ENCODE results near the gene BRD4.

DNA sequence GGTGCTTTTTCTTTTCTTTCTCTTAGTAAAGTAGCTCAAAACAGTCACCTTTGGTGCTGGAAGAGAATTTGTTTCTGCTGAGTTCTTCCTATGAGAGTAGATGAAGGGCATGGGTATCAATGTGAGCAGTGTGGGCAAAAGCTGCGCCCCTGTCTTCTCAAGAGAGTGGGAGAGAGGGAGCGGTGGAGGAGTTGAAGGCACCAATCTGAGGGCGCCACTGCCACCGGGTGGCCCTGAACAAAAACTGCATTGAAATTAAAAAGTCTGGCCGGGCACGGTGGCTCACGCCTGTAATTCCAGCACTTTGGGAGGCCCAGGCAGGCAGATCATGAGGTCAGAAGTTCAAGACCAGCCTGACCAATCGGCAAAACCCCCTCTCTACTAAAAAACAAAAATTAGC lies 71.4 kb downstream of the BRD4 start:
- TF ChIP-seq, protein P1, sequence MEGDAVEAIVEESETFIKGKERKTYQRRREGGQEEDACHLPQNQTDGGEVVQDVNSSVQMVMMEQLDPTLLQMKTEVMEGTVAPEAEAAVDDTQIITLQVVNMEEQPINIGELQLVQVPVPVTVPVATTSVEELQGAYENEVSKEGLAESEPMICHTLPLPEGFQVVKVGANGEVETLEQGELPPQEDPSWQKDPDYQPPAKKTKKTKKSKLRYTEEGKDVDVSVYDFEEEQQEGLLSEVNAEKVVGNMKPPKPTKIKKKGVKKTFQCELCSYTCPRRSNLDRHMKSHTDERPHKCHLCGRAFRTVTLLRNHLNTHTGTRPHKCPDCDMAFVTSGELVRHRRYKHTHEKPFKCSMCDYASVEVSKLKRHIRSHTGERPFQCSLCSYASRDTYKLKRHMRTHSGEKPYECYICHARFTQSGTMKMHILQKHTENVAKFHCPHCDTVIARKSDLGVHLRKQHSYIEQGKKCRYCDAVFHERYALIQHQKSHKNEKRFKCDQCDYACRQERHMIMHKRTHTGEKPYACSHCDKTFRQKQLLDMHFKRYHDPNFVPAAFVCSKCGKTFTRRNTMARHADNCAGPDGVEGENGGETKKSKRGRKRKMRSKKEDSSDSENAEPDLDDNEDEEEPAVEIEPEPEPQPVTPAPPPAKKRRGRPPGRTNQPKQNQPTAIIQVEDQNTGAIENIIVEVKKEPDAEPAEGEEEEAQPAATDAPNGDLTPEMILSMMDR (IDR thresholded peaks at IDR 0.05), result no peak
- TF ChIP-seq POLR2A (IDR thresholded peaks at IDR 0.05), result no peak

Measured in vagina (tissue), 2 donors.